HepG2 (cell line): ENCODE data around the gene LAPTM4A. TPM values are rescaled to one million over a fixed set of nuclear protein-coding genes. Genes with fewer than 3 reads are reported as not detected.

Experiments
- BHLHE40 ChIP-seq: IDR thresholded peaks from 2 replicates; pipeline ENCODE4 v1.6.1; 2011; ENCODE audit warnings: low read length, improper control_type of control experiment
- FIP1L1 ChIP-seq: fragments of 200-400 bp; formaldehyde crosslinking; IDR thresholded peaks from 2 replicates; pipeline ENCODE4 v1.6.1; 2018; ENCODE audit warnings: low read depth, mild to moderate bottlenecking, low read length, moderate library complexity, borderline replicate concordance; ENCODE audit not compliant: insufficient read depth
- HOXD1 ChIP-seq: sonication (generic); formaldehyde crosslinking; IDR thresholded peaks from 2 replicates; pipeline ENCODE4 v1.5.0; 2020; ENCODE audit warnings: missing genetic modification reagents
- KLF15 ChIP-seq: sonication (generic); formaldehyde crosslinking; IDR thresholded peaks from 2 replicates; pipeline ENCODE4 v1.8.1; 2023; ENCODE audit warnings: borderline replicate concordance, mild to moderate bottlenecking, inconsistent platforms, missing genetic modification reagents, mixed read lengths
- MEIS1 ChIP-seq: sonication (generic); formaldehyde crosslinking; IDR thresholded peaks from 2 replicates; pipeline ENCODE4 v1.9.0; 2021; ENCODE audit warnings: mild to moderate bottlenecking, missing genetic modification reagents, moderate library complexity, borderline replicate concordance
- NKX3-1 ChIP-seq: sonication (generic); formaldehyde crosslinking; IDR thresholded peaks from 2 replicates; pipeline ENCODE4 v1.5.0; 2020; ENCODE audit warnings: missing genetic modification reagents
- POGZ ChIP-seq: sonication (generic); formaldehyde crosslinking; IDR thresholded peaks from 2 replicates; pipeline ENCODE4 v1.4.0; 2020; ENCODE audit warnings: mild to moderate bottlenecking, missing genetic modification reagents
- SP4 ChIP-seq: sonication (generic); formaldehyde crosslinking; IDR thresholded peaks from 2 replicates; pipeline ENCODE4 v1.8.1; 2023; ENCODE audit warnings: mild to moderate bottlenecking, missing genetic modification reagents
- TBX3 ChIP-seq: fragments of 450-650 bp; IDR thresholded peaks from 2 replicates; pipeline ENCODE4 v1.6.1; 2017; ENCODE audit warnings: antibody characterized with exemption, mild to moderate bottlenecking, inconsistent platforms, borderline replicate concordance
- ZNF20 ChIP-seq: sonication (generic); formaldehyde crosslinking; IDR thresholded peaks from 2 replicates; pipeline ENCODE4 v1.4.0; 2020; ENCODE audit warnings: mild to moderate bottlenecking, moderate library complexity, missing genetic modification reagents
- ZNF317 ChIP-seq: sonication (generic); formaldehyde crosslinking; IDR thresholded peaks from 2 replicates; pipeline ENCODE4 v1.5.0; 2020; ENCODE audit warnings: mild to moderate bottlenecking, missing genetic modification reagents
- ZSCAN31 ChIP-seq: sonication (generic); formaldehyde crosslinking; IDR thresholded peaks from 2 replicates; pipeline ENCODE4 v1.5.0; 2020; ENCODE audit warnings: low read depth, mild to moderate bottlenecking, missing genetic modification reagents
- polyA plus RNA-seq, 8 experiments: library from polyadenylated mRNA; depleted of rRNA in 3 of 8; stranded (reverse) in 7 of 8; unstranded in 1 of 8; fragments of >200 nt; fragmentation: Illumina TruSeq in 4 of 8; extraction: Trizol in 4 of 8; gene quantifications; 2 replicates each; pipeline versions ENCODE4 v1.2.1 to v1.2.3, GENCODE V29; 2011 to 2016; ENCODE audit warnings: low read depth in 4 of 8, missing spikeins in 1 of 8, mixed read lengths in 1 of 8; ENCODE audit not compliant: insufficient read depth in 1 of 8
- total RNA-seq, 5 experiments: library from RNA; depleted of rRNA; stranded (reverse); fragments of >200 nt; fragmentation: Illumina TruSeq; extraction: Trizol; gene quantifications; 2 replicates each; pipeline ENCODE4 v1.2.3, GENCODE V29; 2016; ENCODE audit warnings: low read depth in 1 of 5
- TF ChIP-seq, protein P1 (sequence below): sonication (generic); formaldehyde crosslinking; conservative IDR thresholded peaks from 2 replicates; pipeline ENCODE4 v1.8.0; 2022; ENCODE audit warnings: low read depth, missing genetic modification reagents
- TF ChIP-seq, protein P2 (sequence below): sonication (generic); formaldehyde crosslinking; IDR thresholded peaks from 2 replicates; pipeline ENCODE4; 2020; ENCODE audit warnings: missing genetic modification reagents, mild to moderate bottlenecking, borderline replicate concordance
- TF ChIP-seq, protein P3 (sequence below): sonication (generic); formaldehyde crosslinking; IDR thresholded peaks from 2 replicates; pipeline ENCODE4 v1.4.0; 2020; ENCODE audit warnings: missing genetic modification reagents
- TF ChIP-seq, protein P4 (sequence below): sonication (generic); formaldehyde crosslinking; IDR thresholded peaks from 2 replicates; pipeline ENCODE4 v1.5.0; 2020; ENCODE audit warnings: missing genetic modification reagents
- TF ChIP-seq, protein P5 (sequence below): IDR thresholded peaks from 2 replicates; pipeline ENCODE4 v1.6.1; 2012; ENCODE audit warnings: inconsistent platforms

The LAPTM4A gene
- total and polyA plus RNA-seq, 2 of the 13 experiments (the other 11 are each of a cell fraction or from before 2014, with no cell fraction given), result 116 to 558 TPM

DNA sequence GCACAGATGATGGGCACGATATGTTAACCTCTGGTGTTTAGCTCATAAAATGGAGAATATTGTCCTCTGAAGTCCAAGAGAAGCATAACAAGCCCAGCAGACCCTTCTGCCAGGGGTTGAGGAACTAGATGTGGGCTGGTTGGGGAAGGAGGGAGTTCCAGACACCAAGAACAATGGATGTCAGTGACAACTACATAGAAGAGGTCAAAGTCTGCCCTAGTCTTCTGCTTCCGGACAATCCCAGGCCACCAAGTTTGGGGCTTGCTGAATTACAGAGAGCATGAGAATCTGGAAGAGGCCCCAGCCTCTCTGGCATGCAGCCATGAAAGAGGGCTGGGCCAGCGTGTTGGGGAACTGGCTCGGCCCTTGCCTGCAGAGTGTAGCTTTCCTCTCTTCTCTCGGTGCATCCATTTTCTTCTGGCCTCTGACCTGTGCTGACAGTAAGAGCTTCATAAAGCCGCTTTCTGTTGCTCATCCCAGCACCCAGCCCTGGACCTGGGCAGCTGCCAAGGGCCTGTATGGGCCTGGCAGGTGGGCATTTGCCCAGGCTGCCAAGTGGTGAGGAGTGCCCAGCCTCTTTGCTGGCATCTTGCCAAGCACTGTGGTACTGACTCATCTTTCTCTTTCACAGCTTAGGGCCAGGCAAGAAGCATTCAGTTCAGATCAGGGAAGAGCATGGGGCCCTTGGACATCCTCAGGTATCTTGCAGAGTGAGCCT lies 14.6 kb upstream of the LAPTM4A start (continued):
- TF ChIP-seq, protein P1, sequence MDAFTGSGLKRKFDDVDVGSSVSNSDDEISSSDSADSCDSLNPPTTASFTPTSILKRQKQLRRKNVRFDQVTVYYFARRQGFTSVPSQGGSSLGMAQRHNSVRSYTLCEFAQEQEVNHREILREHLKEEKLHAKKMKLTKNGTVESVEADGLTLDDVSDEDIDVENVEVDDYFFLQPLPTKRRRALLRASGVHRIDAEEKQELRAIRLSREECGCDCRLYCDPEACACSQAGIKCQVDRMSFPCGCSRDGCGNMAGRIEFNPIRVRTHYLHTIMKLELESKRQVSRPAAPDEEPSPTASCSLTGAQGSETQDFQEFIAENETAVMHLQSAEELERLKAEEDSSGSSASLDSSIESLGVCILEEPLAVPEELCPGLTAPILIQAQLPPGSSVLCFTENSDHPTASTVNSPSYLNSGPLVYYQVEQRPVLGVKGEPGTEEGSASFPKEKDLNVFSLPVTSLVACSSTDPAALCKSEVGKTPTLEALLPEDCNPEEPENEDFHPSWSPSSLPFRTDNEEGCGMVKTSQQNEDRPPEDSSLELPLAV (CRISPR knock-in tag), result no peak
- TF ChIP-seq KLF15 (CRISPR knock-in tag) (no peak), FIP1L1 (no peak), MEIS1 (CRISPR knock-in tag) (no peak), POGZ (peak; percentile 53; the same call in 1 of the 2 replicates), TBX3 (no peak), BHLHE40 (no peak), ZNF317 (no peak; the same call in 1 of the 2 replicates), SP4 (CRISPR knock-in tag) (no peak), ZSCAN31 (CRISPR knock-in tag) (no peak), ZNF20 (CRISPR knock-in tag) (no peak), HOXD1 (CRISPR knock-in tag) (no peak), NKX3-1 (CRISPR knock-in tag) (no peak)
- TF ChIP-seq, protein P2, sequence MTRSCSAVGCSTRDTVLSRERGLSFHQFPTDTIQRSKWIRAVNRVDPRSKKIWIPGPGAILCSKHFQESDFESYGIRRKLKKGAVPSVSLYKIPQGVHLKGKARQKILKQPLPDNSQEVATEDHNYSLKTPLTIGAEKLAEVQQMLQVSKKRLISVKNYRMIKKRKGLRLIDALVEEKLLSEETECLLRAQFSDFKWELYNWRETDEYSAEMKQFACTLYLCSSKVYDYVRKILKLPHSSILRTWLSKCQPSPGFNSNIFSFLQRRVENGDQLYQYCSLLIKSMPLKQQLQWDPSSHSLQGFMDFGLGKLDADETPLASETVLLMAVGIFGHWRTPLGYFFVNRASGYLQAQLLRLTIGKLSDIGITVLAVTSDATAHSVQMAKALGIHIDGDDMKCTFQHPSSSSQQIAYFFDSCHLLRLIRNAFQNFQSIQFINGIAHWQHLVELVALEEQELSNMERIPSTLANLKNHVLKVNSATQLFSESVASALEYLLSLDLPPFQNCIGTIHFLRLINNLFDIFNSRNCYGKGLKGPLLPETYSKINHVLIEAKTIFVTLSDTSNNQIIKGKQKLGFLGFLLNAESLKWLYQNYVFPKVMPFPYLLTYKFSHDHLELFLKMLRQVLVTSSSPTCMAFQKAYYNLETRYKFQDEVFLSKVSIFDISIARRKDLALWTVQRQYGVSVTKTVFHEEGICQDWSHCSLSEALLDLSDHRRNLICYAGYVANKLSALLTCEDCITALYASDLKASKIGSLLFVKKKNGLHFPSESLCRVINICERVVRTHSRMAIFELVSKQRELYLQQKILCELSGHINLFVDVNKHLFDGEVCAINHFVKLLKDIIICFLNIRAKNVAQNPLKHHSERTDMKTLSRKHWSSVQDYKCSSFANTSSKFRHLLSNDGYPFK (CRISPR knock-in tag), result peak; percentile 87
- TF ChIP-seq, protein P3, sequence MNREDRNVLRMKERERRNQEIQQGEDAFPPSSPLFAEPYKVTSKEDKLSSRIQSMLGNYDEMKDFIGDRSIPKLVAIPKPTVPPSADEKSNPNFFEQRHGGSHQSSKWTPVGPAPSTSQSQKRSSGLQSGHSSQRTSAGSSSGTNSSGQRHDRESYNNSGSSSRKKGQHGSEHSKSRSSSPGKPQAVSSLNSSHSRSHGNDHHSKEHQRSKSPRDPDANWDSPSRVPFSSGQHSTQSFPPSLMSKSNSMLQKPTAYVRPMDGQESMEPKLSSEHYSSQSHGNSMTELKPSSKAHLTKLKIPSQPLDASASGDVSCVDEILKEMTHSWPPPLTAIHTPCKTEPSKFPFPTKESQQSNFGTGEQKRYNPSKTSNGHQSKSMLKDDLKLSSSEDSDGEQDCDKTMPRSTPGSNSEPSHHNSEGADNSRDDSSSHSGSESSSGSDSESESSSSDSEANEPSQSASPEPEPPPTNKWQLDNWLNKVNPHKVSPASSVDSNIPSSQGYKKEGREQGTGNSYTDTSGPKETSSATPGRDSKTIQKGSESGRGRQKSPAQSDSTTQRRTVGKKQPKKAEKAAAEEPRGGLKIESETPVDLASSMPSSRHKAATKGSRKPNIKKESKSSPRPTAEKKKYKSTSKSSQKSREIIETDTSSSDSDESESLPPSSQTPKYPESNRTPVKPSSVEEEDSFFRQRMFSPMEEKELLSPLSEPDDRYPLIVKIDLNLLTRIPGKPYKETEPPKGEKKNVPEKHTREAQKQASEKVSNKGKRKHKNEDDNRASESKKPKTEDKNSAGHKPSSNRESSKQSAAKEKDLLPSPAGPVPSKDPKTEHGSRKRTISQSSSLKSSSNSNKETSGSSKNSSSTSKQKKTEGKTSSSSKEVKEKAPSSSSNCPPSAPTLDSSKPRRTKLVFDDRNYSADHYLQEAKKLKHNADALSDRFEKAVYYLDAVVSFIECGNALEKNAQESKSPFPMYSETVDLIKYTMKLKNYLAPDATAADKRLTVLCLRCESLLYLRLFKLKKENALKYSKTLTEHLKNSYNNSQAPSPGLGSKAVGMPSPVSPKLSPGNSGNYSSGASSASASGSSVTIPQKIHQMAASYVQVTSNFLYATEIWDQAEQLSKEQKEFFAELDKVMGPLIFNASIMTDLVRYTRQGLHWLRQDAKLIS (CRISPR knock-in tag), result no peak
- TF ChIP-seq, protein P4, sequence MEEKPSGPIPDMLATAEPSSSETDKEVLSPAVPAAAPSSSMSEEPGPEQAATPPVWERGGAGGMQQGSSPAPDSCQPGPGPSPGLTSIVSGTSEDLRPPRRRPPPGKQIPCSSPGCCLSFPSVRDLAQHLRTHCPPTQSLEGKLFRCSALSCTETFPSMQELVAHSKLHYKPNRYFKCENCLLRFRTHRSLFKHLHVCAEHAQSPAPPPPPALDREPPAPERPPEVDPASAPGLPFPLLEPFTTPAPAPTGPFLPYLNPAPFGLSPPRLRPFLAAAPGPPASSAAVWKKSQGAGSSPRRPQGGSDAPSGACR (CRISPR knock-in tag), result no peak
- TF ChIP-seq, protein P5, sequence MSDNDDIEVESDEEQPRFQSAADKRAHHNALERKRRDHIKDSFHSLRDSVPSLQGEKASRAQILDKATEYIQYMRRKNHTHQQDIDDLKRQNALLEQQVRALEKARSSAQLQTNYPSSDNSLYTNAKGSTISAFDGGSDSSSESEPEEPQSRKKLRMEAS, result 0 out of 2 replicates have a peak, but pooled peaks have one; percentile 27
